IMR-90 (cell line): ENCODE measurements around the gene SNX7. TPM values are rescaled to one million over a fixed set of nuclear protein-coding genes. Genes with fewer than 3 reads are reported as not detected.

Experiments used
- ATAC-seq: fragments of 200-7000 bp; cut with Tn5 transposase; 2 replicates; pipeline ENCODE4 v1.9.1; 2020; ENCODE audit warnings: low read depth, mild to moderate bottlenecking, moderate library complexity
- BruUV-seq: library from RNA; stranded (reverse); fragments of 400-500 nt; replicated peaks from 2 replicates; lab custom pipeline; 2021; lab: Mats Ljungman, UMichigan
- CTCF ChIA-PET: fragments of 300-600 bp; formaldehyde crosslinking; extraction: SDS; loops from one replicate; lab custom pipeline; 2021; ENCODE audit warnings: antibody characterized with exemption; lab: Yijun Ruan, JAX
- POLR2A ChIA-PET: fragments of 300-600 bp; sonication (Branson Sonifier 250); formaldehyde crosslinking; loops from one replicate; lab custom pipeline; 2022; ENCODE audit warnings: antibody characterized with exemption; ENCODE audit not compliant: unreplicated experiment; lab: Charles Lee
- DNase-seq: peaks from one replicate; pipeline ENCODE4 v3.0.0; 2013
- H2AFZ ChIP-seq: replicated peaks from 2 replicates; pipeline ENCODE3; 2013; ENCODE audit warnings: low read length, mild to moderate bottlenecking; ENCODE audit not compliant: poor library complexity
- H2AK5ac ChIP-seq: 2 replicates; pipeline ENCODE4 v1.6.1; 2013; ENCODE audit warnings: low read depth, low read length, inconsistent platforms
- H2AK9ac ChIP-seq: replicated peaks from 2 replicates; pipeline ENCODE3; 2013; ENCODE audit warnings: mild to moderate bottlenecking, low read depth, low read length, moderate library complexity; ENCODE audit not compliant: poor library complexity
- H2BK120ac ChIP-seq: 2 replicates; pipeline ENCODE4 v1.6.1; 2013; ENCODE audit warnings: low read depth, low read length, inconsistent platforms
- H2BK15ac ChIP-seq: 3 replicates; pipeline ENCODE4 v1.6.1; 2013; ENCODE audit warnings: low read depth, low read length, inconsistent platforms
- H2BK20ac ChIP-seq: 2 replicates; pipeline ENCODE4 v1.6.1; 2013; ENCODE audit warnings: low read depth, mild to moderate bottlenecking, inconsistent platforms, low read length, moderate library complexity
- H2BK5ac ChIP-seq: 2 replicates; pipeline ENCODE4 v1.6.1; 2013; ENCODE audit warnings: mild to moderate bottlenecking, low read depth, low read length, inconsistent platforms; ENCODE audit not compliant: poor library complexity, severe bottlenecking
- H3K14ac ChIP-seq: replicated peaks from 2 replicates; pipeline ENCODE4 v1.6.1; 2013; ENCODE audit warnings: low read depth, low read length, inconsistent platforms
- H3K18ac ChIP-seq: 2 replicates; pipeline ENCODE4 v1.6.1; 2013; ENCODE audit warnings: low read depth, low read length, control low read depth
- H3K23ac ChIP-seq: 2 replicates; pipeline ENCODE4 v1.6.1; 2013; ENCODE audit warnings: low read depth, low read length, inconsistent platforms
- H3K27ac ChIP-seq: 2 replicates; pipeline ENCODE4 v1.5.1; 2013; ENCODE audit warnings: mild to moderate bottlenecking, control low read depth, low read length; ENCODE audit not compliant: insufficient read depth
- H3K27me3 ChIP-seq: 2 replicates; pipeline ENCODE4 v1.6.1; 2013; ENCODE audit warnings: low read length; ENCODE audit not compliant: control insufficient read depth, insufficient read depth
- H3K36me3 ChIP-seq: 2 replicates; pipeline ENCODE4 v1.6.1; 2013; ENCODE audit warnings: low read length, mixed read lengths; ENCODE audit not compliant: control insufficient read depth, insufficient read depth
- H3K4ac ChIP-seq: 2 replicates; pipeline ENCODE4 v1.6.1; 2013; ENCODE audit warnings: low read depth, low read length, inconsistent platforms
- H3K4me1 ChIP-seq: 2 replicates; pipeline ENCODE4 v1.6.1; 2013; ENCODE audit warnings: low read length, mixed read lengths; ENCODE audit not compliant: control insufficient read depth, insufficient read depth
- H3K4me2 ChIP-seq: 2 replicates; pipeline ENCODE4 v1.6.1; 2013; ENCODE audit warnings: low read depth, mild to moderate bottlenecking, control low read depth, low read length, moderate library complexity
- H3K4me3 ChIP-seq: 2 replicates; pipeline ENCODE4 v1.5.1; 2013; ENCODE audit warnings: low read depth, mild to moderate bottlenecking, control low read depth, low read length, moderate library complexity; ENCODE audit not compliant: insufficient read depth
- H3K56ac ChIP-seq: 2 replicates; pipeline ENCODE4 v1.6.1; 2013; ENCODE audit warnings: low read length, inconsistent platforms; ENCODE audit not compliant: insufficient read depth; ENCODE audit errors: extremely low read depth
- H3K79me1 ChIP-seq, 2 experiments: 2 replicates each; pipeline ENCODE4 v1.6.1; 2013; ENCODE audit warnings: low read length in 2 of 2, inconsistent platforms in 1 of 2, low read depth in 1 of 2
- H3K9ac ChIP-seq: 2 replicates; pipeline ENCODE4 v1.6.1; 2013; ENCODE audit warnings: low read depth, low read length, control low read depth
- H3K9me1 ChIP-seq: 2 replicates; pipeline ENCODE4 v1.6.1; 2013; ENCODE audit warnings: low read length, inconsistent platforms; ENCODE audit not compliant: insufficient read depth
- H3K9me3 ChIP-seq: 2 replicates; pipeline ENCODE4 v1.6.1; 2013; ENCODE audit warnings: low read length; ENCODE audit not compliant: control insufficient read depth, insufficient read depth
- H4K20me1 ChIP-seq: 2 replicates; pipeline ENCODE4 v1.6.1; 2013; ENCODE audit warnings: low read length, inconsistent platforms; ENCODE audit not compliant: insufficient read depth
- H4K5ac ChIP-seq: 2 replicates; pipeline ENCODE4 v1.6.1; 2013; ENCODE audit warnings: mild to moderate bottlenecking, low read depth, low read length, control low read depth
- H4K8ac ChIP-seq, 2 experiments: 2 replicates each; pipeline ENCODE4 v1.6.1; 2013; ENCODE audit warnings: low read depth in 2 of 2, low read length in 2 of 2, control low read depth in 1 of 2, inconsistent platforms in 1 of 2
- H4K91ac ChIP-seq: 2 replicates; pipeline ENCODE4 v1.6.1; 2013; ENCODE audit warnings: low read depth, low read length, inconsistent platforms; ENCODE audit not compliant: insufficient read depth
- BHLHE40 ChIP-seq: fragments of 150-350 bp; IDR thresholded peaks from 2 replicates; pipeline ENCODE4 v1.6.1; 2016; ENCODE audit warnings: mild to moderate bottlenecking, low read depth, low read length
- CHD1 ChIP-seq: IDR thresholded peaks from 2 replicates; pipeline ENCODE4 v1.6.1; 2012; ENCODE audit warnings: low read depth, low read length, improper control_type of control experiment
- ELK1 ChIP-seq: fragments of 150-350 bp; IDR thresholded peaks from 2 replicates; pipeline ENCODE4 v1.6.1; 2016; ENCODE audit warnings: low read depth, mild to moderate bottlenecking, low read length, moderate library complexity, borderline replicate concordance
- FOS ChIP-seq: fragments of 150-350 bp; IDR thresholded peaks from 2 replicates; pipeline ENCODE4 v1.6.1; 2016; ENCODE audit warnings: low read depth, low read length
- MAFK ChIP-seq: IDR thresholded peaks from 2 replicates; pipeline ENCODE4 v1.6.1; 2012; ENCODE audit warnings: low read depth, low read length, improper control_type of control experiment
- MXI1 ChIP-seq: IDR thresholded peaks from 2 replicates; pipeline ENCODE4 v1.6.1; 2012; ENCODE audit warnings: low read depth, mild to moderate bottlenecking, low read length, moderate library complexity, borderline replicate concordance
- NFE2L2 ChIP-seq: fragments of 150-350 bp; IDR thresholded peaks from 2 replicates; pipeline ENCODE4 v1.6.1; 2016; ENCODE audit warnings: low read depth, mild to moderate bottlenecking, low read length
- POLR2A ChIP-seq: IDR thresholded peaks from 2 replicates; pipeline ENCODE4 v1.6.1; 2012; ENCODE audit warnings: mild to moderate bottlenecking, low read depth, low read length
- RAD21 ChIP-seq: IDR thresholded peaks from 2 replicates; pipeline ENCODE4 v1.6.1; 2012; ENCODE audit warnings: low read length, improper control_type of control experiment
- RCOR1 ChIP-seq: IDR thresholded peaks from 2 replicates; pipeline ENCODE4 v1.6.1; 2012; ENCODE audit warnings: mild to moderate bottlenecking, low read length, improper control_type of control experiment; ENCODE audit not compliant: insufficient replicate concordance
- RFX5 ChIP-seq: IDR thresholded peaks from 2 replicates; pipeline ENCODE4 v1.8.0; 2012; ENCODE audit warnings: low read depth, mild to moderate bottlenecking, low read length, moderate library complexity
- SMC3 ChIP-seq: fragments of 150-350 bp; IDR thresholded peaks from 2 replicates; pipeline ENCODE4 v1.6.1; 2016; ENCODE audit warnings: low read depth, mild to moderate bottlenecking, antibody characterized with exemption, low read length, moderate library complexity
- USF2 ChIP-seq: fragments of 150-350 bp; IDR thresholded peaks from 2 replicates; pipeline ENCODE4 v1.6.1; 2017; ENCODE audit warnings: mild to moderate bottlenecking, antibody characterized with exemption, low read length, low read depth
- WGBS, 2 experiments: methylation state at CpG; one replicate each; pipeline versions ENCODE4 v1.1.5 to v1.1.7; 2013; ENCODE audit warnings: missing lambda C conversion rate in 2 of 2; ENCODE audit not compliant: insufficient read length in 1 of 2; ENCODE audit errors: extremely low coverage in 2 of 2; 5-methylcytosine and 5-hydroxymethylcytosine counted together
- dilution Hi-C: fragments of 300-500 bp; cut with HindIII; formaldehyde crosslinking; loops from one replicate; pipeline ENCODE4 v1.14.3; 2018; ENCODE audit warnings: low sequenced_read_pairs; ENCODE audit not compliant: unreplicated experiment
- in situ Hi-C: fragments of 300-500 bp; cut with MboI; formaldehyde crosslinking; loops from 3 replicates; pipeline ENCODE4 v1.14.3; 2019; ENCODE audit warnings: low sequenced_read_pairs, inconsistent platforms, mixed read lengths
- intact Hi-C: fragments of 100-400 bp; cut with micrococcal nuclease; formaldehyde crosslinking; loops from 2 replicates; pipeline ENCODE4 v1.10.0; 2022
- polyA plus RNA-seq, 3 experiments: library from polyadenylated mRNA; depleted of rRNA; stranded (reverse); fragments of >200 nt; gene quantifications; 2 replicates each; pipeline ENCODE4 v1.2.3, GENCODE V29; 2012; ENCODE audit warnings: low replicate concordance in 1 of 3
- total RNA-seq: library from RNA; depleted of rRNA; stranded (reverse); fragments of >200 nt; gene quantifications from 2 replicates; pipeline ENCODE4 v1.2.3, GENCODE V29; 2012
- TF ChIP-seq, protein P1 (sequence below): conservative IDR thresholded peaks from 2 replicates; pipeline ENCODE4 v1.5.1; 2012; ENCODE audit warnings: mild to moderate bottlenecking, low read depth, low read length, improper control_type of control experiment

SNX7 gene
- total and polyA plus RNA-seq, 2 of the 4 experiments (the other 2 are of a cell fraction) = 22.5 to 24.4 TPM

DNA sequence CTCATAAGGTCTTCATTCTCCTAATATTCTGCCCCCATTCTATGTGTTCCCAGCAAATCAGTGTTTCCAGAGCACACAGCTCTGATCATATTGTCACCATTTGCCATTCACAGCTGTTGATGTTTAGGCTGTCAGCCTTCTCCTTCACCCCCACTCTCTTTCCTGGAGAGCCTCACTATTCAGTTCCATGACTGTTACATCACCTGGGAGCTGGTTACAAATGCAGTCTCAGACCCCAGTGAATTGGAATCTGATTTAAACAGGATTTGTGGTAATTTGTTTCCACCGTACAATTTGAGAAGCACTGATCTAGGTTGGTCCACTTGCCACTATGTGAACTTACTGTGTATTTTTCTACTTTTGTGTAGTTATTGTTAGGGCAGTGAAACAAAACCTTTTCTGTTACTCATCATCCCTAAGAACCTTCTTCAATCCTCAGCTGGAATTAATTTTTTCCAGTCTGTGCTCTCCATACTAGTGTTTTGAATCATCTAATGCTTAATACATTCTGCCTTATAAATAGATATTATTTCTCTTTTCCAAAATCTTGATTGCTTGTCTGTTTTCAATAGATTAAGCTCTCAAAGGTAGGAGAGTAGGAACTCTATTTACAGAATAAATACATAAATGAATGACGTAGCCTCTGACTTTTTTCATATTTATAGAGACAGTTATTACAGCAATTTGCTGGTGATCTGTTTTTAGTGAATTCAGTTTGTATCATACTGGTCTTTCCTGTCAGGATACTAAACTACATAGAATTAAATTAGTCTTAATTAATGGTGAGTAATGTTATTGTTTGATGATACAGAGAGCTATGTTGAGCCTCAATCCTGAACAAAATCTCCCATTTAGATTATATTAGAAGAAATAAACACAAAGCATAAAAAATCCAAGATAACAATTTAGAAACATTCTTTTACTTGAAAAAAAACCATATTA, 8.1 kb downstream of the SNX7 start:
- Histone ChIP-seq H2BK20ac (no peak overlapping the region), H3K9me1 (peaks cover 3% of the 10 kb centered on the region; the same call in 1 of the 2 replicates), H2AK9ac (no peak overlapping the region), H3K23ac (no peak overlapping the region), H4K8ac (no peak overlapping the region), H3K27me3 (no peaks in the 10 kb centered on the region), H3K9me3 (no peaks in the 10 kb centered on the region), H3K9ac (no peak overlapping the region), H3K14ac (no peak overlapping the region), H2AK5ac (peak overlapping the region; percentile 11; the same call in 1 of the 2 replicates), H3K18ac (no peak overlapping the region), H2BK120ac (no peak overlapping the region), H3K4me1 (peaks cover 3% of the 10 kb centered on the region; the same call in 1 of the 2 replicates), H3K56ac (no peak overlapping the region), H3K4ac (no peak overlapping the region), H3K4me2 (0 out of 2 replicates have a peak overlapping the region, but pooled peaks have one; percentile 13), H4K20me1 (0 out of 2 replicates have a peak, but pooled peaks cover 10% of the 10 kb centered on the region), H3K4me3 (no peak overlapping the region), H4K5ac (no peak overlapping the region), H4K91ac (no peak overlapping the region), H3K79me1 (peaks cover 30 to 40% of the 10 kb centered on the region in 2 experiments), H3K27ac (no peak overlapping the region), H3K36me3 (no peaks in the 10 kb centered on the region), H2AFZ (no peak overlapping the region), H2BK15ac (no peak overlapping the region), H2BK5ac (no peak overlapping the region)
- POLR2A ChIA-PET = no interaction called here
- no TSS peak for BruUV-seq
- in situ Hi-C loops (no loop called here), dilution Hi-C loops (no loop called here), intact Hi-C loops (loop anchor here (10.0 kb wide), 1 partner anchor 1055 kb away; no protein-coding TSS in a partner anchor)
- ATAC-seq = peak; percentile 56
- peak; percentile 52 for DNase-seq
- CTCF ChIA-PET = no interaction called here
- 57% methylated on average over 1 of the region's 2 CpGs; no CpG with 5 or more reads in 1 of the 2 experiments for WGBS, 2 experiments
- TF ChIP-seq SMC3 (no peak), RCOR1 (no peak), FOS (no peak), NFE2L2 (no peak), ELK1 (no peak), MXI1 (no peak), BHLHE40 (no peak), RAD21 (no peak), USF2 (no peak), RFX5 (no peak), POLR2A (no peak), CHD1 (no peak), MAFK (no peak)
- TF ChIP-seq, protein P1, sequence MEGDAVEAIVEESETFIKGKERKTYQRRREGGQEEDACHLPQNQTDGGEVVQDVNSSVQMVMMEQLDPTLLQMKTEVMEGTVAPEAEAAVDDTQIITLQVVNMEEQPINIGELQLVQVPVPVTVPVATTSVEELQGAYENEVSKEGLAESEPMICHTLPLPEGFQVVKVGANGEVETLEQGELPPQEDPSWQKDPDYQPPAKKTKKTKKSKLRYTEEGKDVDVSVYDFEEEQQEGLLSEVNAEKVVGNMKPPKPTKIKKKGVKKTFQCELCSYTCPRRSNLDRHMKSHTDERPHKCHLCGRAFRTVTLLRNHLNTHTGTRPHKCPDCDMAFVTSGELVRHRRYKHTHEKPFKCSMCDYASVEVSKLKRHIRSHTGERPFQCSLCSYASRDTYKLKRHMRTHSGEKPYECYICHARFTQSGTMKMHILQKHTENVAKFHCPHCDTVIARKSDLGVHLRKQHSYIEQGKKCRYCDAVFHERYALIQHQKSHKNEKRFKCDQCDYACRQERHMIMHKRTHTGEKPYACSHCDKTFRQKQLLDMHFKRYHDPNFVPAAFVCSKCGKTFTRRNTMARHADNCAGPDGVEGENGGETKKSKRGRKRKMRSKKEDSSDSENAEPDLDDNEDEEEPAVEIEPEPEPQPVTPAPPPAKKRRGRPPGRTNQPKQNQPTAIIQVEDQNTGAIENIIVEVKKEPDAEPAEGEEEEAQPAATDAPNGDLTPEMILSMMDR = no peak
